Fibroblast of peridontal ligament (primary cell): ENCODE data around the gene EXOC3.

Source experiments
- DNase-seq: peaks from one replicate; pipeline ENCODE4 v3.0.0-alpha.2; 2010; ENCODE audit errors: extremely low read depth

Gene EXOC3

DNA sequence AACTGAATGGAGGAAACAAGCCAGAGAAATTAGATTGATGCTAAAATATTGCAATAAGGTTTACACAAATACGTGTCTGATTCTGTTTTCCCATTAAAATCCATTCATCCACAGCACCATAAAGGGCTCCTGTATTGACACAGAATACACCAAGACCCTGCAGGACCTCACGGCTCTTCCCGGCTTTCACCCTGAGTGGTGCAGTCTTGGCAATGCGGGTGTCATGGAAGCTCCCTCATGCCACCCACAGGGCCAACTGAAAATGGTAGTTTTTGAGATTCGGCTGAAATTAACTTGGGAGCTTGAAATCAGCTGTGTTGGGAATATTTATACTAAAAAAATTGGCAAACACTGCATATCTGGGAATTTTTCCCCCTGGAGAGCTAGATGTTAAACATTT, 17.3 kb upstream of the EXOC3 start:
- peak; percentile 63 for DNase-seq

DNA sequence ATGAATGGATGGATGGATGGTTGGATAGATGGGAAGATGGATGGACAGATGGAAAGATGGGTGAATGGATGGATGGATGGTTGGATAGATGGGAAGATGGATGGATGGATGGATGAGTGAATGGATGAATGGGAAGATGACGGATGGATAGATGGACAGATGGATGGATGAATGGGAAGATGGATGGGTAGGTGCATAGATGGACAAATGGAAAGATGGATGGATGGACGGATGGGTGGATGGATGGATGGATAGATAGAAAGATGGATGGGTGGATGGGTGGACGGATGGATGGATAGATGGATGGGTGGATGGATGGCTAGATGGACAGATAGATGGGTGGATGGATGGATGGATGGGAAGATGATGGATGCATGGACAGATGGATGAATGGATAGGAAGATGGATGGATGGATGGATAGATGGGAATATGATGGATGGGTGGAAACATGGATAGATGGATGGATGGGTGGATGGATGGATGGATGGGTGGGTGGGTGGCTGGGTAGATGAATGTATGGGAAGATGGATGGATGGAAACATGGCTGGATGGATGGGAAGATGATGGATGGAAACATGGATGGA, 16.5 kb upstream of the EXOC3 start:
- no peak for DNase-seq

DNA sequence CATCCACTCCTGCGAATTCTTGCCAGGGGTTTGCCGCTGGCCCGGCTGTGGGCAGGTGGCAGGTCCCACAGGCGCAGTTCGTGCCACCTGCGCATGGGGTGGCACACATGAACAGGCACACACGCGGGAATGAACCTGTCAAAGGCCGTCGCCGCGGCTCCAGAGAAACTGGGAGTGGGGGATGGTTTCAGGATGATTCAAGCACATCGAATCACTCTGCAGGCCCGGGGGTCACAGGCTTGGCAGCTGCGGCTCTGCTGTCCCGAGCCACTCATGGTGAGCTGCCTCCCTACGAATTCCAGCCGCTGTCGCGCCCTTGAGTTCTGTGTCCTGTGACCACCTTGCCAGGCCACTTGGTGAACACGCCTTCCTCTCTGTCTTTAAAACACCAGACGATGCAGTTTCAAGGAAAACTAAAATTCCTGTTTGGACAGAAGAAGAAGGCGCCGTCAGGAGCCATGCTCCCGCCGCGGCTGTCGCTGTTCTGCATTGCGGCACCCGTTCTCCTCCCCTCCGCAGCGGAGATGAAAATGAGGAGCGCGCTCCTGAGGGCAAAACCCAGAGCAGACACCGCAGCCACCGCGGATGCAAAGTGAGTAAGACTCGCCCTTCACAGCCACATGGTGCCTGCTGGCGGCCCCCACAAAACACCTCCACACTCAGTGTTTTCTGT, 15.4 kb upstream of the EXOC3 start:
- no peak for DNase-seq

DNA sequence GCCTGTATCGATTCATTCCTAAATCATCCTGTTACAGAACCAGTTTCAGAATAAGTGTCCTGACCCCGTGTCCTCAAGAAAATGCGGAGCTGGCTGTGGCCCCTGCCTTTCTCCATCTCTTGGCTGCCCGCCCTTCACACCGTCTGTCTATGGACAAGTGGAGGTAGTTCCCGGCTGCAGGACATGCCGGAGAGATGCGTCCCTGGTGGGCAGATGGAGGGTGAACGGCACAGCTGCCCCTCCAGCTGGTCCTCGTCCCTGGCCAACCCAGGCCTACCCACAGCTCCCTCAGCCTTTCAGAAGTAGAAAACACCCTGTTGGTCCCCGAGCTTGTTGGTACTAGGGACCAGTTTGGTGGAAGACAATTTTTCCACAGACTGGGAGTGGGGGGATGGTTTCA, 14.8 kb upstream of the EXOC3 start:
- no peak for DNase-seq

DNA sequence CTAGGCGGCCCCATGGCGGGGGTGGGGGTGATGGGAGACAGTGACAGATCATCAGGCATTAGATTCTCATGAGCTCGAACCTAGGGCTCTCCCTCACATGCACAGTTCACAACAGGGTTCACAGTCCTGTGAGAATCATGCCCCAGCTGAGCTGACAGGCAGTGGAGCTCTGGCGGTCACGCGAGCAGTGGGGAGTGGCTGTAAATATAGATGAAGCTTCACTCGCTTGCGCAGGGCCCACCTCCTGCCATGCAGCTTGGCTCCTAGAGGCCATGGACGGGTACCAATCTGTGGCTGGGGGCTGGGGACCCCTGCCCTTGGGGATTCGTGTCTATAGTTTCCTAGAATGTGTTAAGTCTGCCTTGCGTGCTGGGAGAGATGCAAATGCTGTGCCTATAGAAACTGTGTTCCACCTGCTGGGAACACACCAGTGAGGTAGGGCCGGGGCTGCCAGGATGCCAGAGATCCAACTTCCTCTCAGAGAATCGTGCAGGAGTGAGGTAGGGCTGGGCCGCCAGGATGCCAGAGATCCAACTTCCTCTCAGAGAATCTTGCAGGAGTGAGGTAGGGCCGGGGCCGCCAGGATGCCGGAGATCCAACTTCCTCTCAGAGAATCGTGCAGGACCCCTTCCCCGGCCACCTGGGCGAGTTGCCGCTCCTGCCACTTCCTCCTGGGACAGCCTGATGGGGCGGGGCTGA, 14.1 kb upstream of the EXOC3 start:
- DNase-seq: no peak

DNA sequence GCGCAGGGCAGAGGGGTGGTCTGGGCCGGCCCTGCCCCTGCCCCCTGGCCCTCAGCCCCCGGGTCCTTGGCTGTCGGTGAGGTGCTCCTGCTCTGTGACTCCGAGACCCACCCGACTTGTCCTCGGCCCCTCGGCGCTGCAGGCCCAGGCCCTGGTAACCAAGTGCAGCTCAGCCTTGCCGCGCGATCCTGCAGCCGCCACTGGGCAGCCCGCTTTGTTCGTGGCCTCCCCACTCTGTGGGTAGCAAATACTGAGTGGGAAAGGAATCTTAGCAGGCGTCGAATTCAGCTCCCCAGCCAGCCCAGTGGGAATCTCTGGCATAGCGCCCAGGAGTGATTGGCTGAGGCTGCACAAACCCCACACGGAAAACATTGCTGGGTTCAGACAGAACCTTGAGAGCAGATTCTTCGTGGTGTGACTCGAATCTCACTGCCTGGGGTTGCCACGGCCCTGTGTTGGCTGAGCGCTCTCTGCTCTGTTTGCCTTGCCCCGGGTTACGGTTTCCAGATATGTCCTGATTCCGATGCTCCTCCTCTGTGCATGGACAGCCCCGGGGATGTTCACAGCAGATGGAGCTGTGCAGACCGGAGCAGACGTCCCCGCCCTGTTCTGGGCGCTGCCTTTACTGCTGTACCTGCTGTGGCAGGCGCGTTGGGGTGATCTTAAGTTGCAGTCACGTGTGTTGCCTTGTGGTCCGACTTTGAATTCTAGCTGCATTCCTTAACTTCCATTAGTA, 13.4 kb upstream of the EXOC3 start:
- DNase-seq: peak; percentile 85

DNA sequence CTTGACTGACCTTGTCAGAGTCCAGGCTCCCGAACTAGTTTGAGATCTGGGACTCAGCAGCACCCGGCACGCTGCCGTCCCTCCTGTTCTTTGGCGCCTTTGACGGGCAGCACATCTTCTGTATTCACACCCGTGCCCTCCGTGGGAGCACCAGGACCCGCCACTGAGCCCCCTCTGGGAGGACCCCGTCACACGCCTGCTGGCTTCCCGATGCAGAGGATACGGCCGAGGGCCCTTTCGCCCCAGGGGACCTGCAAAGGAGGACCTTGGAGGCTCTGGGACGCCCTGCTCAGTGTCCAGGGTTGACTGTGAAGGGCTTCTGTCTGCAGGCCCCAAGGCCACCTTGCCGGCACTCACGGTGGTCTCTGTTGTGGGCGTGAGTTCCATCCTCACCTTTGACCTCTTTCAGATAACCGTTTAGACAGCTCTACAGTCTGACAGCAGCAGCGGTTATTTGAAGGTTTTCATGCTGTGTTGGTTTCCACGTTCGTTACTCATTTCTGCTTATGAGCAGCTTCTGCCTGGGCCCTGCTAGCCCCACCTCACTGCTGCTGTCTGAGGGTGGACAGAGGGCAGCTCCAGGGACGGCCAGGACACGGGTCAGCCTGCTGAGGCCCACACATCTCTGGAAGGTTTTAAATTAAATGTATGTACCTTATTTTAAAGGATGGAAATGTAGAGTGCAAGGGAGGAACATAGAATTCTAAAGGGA, 12.6 kb upstream of the EXOC3 start:
- DNase-seq: no peak

DNA sequence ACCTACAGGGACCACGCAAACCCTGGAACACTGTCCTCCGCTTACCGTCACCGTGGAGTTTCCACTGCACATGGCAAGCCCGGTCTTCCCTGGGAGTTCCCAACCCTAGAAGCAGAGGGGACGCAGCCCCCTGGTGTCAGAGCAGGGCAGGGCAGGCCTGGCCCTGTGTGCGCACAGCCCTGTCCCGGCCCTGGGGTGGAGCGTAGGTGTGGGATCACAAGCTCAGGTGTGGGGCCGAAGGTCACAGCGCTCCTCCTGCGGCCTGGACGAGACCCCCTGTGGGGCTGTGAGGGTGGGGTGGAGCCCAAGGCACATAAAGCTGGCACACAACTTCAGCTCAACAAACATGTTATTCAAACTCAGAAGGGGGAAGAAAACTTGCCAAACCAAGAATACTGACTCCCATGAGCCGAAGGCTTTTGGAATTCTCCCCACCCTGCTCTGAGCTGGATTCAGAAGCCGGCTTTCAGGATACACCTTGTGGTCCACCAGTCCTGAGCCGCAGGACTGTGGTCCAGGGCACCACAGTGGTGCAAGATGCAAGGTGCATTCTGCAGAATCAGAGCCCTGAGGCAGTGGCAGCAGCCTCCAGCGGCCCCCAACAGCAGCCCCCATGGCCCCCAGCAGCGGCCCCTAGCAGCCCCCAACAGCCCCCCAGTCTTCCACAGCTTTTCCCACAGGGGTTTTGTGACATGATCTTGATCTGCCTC, 11.8 kb upstream of the EXOC3 start:
- DNase-seq: peak; percentile 32

DNA sequence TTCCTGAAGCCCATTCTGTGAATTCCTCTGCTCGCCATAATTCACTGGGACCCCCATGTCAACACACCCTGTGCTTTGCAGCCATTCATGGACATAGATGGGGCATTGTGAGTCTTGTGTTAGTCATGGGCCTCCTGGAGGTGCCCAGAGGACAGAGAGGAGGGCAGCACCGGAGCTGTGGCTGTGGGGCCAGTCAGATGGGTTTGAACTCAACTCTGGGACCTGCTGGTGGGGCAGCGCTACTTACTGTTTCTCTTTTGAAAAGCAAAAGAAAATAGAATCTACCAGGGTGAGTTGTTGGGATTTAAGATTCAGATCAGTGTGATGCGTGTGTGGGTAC, 11.3 kb upstream of the EXOC3 start:
- DNase-seq: no peak

DNA sequence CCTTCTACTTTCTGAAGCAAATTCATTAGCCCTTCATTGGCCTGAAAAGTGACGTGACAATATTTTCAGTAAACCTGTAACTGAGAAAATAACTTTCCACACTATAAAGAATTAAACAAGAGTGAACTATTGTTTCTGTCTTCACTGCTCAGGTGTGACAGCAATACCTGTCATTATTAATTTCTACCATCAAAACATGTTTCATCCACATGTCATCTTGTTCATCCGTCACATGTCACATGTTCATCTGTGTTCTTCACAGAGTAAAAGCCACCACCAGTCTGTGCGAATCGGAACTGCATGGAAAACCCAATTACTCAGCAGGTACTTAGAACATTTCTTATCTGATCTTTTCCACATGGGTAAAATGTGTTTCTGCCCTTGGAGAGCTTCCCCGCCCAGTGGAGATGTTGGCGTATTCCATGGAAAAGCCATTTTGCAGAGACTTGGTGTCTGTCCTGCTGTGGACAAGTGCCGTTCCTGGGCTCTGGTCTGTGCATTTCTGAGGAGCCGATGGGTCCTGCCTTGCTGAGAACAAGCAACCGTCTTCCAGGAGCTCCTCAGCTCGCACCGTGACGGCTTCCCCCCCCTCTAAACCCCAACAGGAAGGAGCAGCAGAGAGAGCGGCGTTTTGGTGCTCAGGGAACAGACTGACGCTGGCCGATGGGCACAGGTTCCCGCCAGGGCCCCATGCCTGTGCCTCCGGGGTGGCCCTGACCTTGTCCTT, 10.6 kb upstream of the EXOC3 start:
- no peak for DNase-seq

DNA sequence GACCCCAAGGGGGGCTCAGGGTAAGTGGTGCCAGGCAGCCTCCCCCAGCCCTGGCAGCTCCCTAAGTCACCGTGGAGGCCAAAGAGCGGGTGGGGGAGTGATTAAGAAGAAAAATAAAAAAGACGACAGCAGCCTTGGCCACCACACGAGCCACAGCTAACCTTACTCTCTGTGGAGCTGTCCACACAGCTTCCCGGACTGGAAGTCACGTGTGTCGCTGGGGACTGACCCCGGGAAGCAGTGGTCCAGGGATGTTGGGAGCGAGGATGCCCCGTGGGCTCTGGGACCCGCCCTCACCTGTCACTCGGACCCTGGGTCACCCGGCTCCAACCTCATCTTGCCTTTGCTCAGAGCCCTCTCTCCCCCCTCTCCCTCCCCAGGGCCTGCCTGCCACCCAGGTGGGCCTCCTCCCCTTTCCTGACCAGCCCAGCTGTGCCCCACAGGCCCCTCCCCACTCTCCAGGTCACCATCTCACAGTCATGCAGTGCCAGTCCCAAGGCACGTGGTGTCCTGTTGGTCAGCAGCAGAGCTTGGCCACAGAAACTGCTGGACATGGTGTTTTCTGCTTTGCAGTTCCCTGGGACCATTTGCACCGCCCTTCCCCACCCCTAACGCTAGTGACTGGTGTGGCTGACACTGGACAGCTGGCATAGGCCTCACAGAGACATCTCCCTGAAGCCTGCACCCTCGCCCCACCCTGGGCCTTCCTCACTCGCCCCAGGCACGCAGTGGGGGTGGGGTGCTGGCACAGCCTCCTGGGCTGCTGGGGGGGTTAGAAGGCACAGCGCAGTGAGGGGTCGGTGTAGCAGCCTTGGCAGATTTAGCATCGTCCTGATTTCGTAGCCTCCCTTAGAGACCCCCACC, 9.8 kb upstream of the EXOC3 start:
- no peak for DNase-seq

DNA sequence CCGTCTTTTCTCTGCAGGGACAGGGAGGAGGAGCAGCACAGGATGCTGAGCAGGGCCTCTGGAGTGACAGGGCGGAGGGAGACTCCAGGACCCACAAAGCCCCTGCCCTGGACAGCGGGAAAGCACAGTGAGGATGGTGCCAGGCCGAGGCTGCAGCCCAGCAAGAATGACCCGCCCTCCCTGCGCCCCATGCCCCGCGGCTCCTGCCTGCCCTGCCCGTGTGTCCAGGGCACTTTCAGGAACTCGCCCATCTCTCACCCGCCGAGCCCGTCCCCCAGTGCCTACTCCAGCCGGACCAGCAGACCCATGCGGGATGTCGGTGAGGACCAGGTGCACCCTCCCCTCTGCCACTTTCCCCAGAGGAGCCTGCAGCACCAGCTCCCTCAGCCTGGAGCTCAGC, 9.1 kb upstream of the EXOC3 start:
- DNase-seq: no peak

DNA sequence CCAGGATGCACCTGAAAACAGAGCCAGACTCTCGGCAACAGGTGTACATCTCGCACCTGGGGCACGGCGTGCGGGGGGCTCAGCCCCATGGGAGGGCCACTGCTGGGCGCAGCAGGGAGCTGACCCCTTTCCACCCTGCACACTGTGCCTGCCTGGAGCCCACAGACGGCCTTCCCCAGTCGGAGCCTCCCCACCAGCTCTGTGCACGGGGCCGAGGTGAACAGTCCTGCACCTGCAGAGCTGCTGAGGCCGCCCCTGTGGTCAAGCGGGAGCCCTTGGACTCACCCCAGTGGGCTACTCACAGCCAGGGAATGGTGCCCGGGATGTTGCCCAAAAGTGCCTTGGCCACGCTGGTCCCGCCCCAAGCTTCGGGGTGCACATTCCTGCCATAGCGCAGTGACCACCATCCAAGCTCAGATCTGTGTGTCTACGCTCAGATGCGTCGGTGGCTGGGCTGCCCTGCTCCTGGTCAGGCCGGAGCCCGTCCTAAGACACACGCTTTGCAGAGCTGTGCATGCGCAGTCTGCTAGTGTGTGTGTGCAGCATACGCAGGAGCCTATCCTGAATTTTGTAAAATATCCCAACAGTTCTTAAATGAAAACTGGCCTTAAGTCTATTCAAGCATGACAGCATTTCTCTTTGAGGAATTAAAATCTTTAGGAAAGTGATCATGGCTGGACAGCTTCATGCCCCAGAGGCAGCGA, 8.4 kb upstream of the EXOC3 start:
- no peak for DNase-seq

DNA sequence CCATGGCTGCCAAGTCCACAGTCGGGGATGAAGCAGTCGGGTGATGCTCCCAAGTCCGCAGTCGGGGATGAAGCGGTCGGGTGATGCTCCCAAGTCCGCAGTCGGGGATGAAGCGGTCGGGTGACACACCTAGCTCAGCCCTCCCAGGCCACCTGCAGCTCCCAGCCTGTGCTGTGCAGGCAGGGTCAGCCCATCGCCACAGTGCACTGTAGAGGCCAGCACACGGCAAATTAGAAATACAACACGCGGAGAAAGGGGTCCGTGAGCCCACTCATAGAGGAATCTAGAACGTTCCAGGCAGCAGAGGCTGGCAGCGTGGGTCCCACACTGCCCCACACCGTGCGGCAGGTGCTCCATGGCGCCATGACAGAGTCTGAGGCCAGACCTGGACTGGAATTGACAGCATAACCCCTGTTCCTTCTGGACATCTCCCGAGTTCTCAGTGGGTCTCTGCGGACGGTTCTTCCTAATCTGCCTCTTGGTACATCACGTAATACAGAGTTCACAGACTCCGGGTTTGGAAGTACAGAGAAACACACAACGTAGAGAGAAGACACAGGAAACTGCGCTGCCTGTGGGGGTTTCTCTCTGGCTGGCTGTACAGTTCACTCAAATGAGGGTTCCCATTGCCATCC, 7.7 kb upstream of the EXOC3 start:
- no peak for DNase-seq

DNA sequence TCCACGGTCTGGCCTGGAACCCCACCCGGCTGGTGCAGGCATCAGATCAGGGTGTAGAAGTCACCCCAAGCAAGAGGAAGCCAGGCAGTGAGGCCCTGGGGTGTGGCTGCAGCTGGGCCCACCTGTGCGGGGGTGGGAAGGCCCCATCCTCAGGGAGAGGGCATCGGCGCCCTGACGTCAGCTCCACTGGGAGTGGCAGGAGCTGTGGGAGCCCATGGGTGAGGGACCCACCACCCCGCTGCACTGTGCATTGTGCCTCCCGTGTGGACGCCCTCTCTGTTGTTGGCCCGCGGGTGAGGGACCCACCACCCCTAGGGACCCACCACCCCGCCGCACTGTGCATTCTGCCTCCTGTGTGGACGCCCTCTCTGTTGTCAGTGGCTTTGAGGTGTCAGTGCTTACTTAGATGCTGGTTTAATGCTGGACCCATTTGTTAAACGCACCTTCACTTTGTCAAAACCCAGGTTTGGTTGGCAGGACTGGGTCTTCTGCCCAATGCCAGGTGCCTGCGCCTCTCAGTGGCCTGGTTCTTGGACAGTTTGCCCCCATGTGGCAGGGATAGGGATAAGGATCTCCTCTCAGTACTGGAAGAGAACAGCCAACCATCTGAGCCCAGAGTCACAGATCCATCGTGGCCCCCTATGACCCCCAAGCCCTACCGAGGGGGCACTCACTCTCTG, 6.9 kb upstream of the EXOC3 start:
- DNase-seq: peak; percentile 34

DNA sequence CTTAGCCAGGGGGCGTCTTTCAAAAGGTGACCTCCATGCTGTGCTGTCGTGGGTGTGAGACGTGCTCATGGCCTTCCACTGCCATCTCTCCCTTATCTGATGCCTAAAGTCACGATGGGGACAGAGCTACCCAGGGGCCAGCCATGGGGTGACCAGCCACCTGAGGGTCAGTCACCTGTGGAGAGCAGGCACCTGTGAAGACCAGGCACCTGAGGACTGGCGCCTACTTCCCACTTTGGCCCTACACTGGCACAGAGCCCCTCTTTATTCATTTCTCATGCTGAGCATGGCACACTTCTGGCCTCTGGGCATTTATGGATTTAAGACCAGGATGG, 6.4 kb upstream of the EXOC3 start:
- DNase-seq: no peak

DNA sequence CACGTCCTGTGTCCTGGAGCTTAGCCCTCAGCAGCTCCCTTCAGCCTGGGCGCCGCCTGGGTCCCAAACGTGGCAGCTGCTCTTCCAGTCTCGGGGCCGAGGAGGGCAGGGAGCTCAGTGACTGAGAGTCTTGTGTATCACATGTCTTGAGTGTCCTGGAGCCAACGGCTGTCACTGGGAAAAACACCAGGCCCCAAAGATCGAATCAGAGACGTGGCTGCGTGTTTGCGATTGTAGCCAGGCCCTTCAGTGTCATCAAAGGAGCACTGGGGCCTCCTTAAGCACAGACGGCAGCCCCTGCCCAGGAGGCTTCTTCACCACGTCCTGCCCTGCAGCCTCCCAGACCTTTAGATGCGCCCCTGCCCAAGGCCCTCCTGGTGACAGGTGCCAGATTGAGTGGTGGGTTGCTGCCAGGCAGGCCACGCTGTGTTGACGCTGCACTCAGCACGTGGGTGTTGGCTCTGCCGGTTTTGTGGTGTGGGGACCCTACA, 5.7 kb upstream of the EXOC3 start:
- no peak for DNase-seq

DNA sequence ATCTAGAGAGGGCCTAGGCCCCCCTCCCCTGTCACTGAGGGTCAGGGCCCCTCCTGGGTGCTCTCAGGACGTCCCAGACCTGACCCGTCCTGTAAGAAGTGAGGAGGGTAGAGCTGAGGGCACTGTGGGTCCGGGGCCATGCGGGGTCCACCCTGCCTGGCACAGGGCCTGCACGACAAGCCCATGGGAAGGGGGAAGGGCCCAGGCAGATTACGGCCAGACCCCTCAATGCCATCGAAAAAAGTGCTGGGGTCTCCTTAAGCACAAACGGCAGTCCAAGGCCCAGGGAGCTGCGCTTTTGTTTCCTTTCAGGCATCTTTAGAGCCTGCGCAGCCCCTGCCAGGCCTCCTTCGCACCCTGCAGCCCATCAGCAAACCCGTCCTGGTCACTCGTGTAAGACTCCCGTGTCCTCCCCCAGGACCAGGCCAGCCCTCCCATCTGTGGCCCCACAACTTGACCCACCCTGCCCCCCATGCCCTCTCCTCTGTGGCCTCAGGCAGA, 4.4 kb upstream of the EXOC3 start:
- no peak for DNase-seq
